Stimulated activated CD8-positive, alpha-beta memory T cell treated with anti-CD3 and anti-CD28 coated beads, Interleukin-12 subunit alpha, Interleukin-12 subunit beta, amount 100 ng/mL, for 24 hours (primary cell): ENCODE data around the gene TIAM2.

ENCODE experiments used
- DNase-seq: peaks from one replicate; pipeline ENCODE4 v3.0.0-alpha.2; 2020; ENCODE audit errors: extremely low read depth

TIAM2 gene

GRCh38 chr6:155128977-155129376, 133.9 kb downstream of the TIAM2 start:
- no peak for DNase-seq

DNA sequence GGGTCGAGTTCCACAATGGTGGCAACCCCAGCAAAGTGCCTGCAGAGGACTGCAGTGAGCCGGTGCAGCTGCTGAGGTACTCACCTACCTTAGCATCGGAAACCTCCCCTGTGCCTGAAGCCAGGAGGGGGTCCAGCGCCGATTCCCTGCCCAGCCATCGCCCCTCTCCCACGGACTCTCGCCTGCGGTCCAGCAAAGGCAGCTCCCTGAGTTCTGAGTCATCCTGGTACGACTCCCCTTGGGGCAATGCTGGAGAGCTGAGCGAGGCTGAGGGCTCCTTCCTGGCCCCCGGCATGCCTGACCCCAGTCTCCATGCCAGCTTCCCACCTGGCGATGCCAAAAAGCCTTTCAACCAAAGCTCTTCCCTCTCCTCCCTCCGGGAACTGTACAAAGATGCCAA, 134.6 kb downstream of the TIAM2 start:
- no peak for DNase-seq

DNA sequence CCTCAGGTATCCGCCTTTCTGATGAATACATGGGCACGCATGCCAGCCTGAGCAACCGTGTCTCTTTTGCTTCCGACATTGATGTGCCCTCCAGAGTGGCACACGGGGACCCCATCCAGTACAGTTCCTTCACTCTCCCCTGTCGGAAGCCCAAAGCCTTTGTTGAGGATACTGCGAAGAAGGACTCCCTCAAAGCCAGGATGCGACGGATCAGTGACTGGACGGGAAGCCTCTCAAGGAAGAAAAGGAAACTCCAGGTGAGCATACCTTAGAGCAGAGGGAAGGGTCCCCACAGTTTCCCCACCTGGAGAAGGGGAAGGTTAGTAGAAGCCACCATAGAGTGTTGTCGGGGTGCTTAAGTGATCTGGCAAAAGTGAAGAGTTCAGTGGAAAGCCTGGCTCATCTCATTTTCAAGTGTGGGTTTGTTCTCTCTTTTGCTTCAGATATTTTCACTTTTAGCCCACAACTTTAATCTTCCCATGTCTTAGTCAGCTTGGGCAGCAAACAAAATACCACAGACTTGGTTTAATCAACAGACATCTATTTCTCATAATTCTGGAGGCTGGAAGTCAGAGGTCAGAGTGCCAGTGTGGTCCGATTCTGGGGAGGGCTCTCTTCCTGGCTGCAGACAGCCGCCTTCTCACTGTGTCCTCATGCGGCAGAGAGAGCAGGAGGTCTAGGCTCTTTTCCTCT, 135.2 kb downstream of the TIAM2 start:
- no peak for DNase-seq

DNA sequence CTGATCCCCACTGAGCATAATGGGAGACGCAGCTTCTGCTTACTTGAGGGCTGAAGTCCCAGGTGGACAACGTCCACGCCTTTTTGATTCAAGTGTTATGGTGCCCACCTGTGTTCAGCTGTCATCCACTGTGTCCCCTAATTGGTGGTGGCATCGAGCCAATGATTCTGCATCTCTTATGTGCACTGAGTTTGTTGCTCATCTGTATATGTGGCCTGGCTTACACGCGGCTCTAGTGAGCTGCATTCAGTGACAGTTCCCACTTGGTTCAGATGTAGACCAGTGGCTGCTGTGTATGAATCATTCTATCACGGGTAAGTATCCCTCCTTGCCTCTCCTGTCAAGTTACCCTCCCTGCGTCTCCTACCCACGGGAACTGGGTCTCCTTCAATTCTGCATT, 137.5 kb downstream of the TIAM2 start:
- no peak for DNase-seq

DNA sequence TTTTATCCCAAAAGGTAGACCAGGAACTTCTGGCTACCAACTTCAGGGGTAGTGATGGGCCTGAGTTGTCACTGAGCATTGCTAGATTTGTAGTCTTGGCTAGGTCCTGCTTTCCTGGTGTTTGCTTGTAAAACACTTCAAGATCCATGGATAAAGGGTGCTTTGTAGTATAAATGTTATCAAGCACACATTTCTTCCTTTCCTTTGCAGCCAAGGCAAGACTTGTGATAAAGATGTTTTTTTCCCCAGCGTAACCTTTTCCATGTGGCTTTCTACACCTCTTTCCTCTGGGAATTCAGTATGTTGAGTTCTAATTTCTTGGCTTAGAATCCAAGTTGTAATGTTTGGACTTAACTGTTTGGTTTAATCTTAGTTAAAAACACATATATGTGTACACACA, 145.9 kb downstream of the TIAM2 start:
- no peak for DNase-seq

DNA sequence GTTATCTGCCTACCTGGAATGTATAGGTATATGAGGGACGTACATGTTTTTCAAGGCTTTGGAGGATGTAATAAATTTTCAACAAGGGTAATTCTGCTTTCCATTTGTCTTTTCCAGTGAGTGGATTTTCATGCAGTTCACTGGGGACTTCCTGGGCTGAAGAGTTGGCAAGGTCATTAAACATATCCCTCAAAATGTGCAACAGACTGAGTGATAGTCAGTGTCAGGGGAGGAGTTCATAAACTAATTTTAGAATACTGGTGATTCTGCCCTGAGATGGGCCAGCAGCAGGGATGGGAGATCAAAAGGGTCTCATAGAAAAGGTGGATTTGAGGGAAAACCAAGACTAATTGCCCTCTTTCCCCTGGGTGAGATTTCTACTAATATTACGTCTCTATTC, 146.4 kb downstream of the TIAM2 start:
- no peak for DNase-seq

DNA sequence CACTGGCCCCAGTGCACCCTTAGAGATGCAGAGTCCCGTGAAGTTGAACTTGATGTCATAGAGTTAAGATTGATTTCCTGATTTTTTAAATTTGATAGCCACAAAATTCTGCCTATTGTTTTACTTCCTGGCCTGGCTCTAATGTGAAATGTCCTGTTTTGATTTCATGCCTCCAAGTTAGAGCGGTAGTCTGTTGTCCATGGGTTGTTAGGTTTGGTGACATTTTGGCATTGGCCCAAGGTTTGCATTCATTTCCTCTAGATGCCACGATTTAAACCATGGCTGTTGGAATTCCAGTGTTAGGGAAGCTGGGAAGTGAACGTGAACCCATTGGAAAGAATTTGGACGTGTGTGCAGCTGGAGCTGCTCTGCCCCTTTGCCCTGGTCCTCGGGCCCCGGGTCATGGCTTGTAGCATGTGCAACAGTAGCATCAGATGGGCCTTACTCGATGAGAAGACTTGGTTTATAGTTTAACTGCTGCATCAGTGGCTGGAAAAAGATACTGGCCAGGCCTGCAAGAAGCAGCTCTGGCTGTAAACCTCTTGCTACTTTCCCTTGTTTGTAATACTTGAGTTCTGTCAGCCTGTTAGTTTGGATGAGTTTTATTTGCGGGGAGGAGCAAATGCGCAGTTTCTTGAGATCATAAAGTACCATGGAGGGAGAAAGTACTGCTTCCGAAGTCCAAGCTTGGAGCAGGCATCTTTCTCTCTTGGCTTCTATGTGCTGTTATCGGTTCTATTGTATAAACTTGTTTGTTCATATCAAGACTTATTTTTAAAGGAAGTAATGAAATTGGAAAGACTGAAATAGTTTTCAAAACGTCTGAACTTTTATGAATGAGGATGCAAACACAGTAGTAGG, 147.3 kb downstream of the TIAM2 start:
- no peak for DNase-seq

- DNase-seq = no peak
Observed at GRCh38 chr6:155143029-155143577, 148.0 kb downstream of the TIAM2 start.

DNA sequence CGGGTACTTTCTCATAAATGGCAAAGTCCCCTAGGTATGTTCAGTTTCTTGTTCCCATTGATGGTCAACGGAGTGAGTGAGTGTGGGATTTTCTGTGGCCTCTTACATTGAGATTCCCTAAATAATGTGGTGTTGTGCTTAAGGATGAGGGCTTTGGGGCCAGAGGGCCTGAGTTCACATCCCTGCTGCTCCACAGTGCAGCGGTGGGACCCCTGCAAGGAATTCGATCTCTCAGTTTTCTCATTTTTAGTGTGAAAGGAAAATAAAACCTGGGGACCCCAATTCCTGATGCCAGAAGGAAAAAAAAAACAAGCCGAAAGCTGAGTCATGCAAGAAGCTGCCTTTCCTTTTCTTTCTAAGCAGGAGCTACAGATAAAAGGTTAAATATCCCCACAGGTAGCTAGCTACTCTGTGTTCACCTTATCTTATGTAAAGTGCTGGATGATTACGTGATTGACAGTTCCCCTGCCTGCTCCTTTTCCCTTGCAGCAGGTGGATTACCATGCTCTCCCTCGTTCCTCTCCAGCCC, 148.5 kb downstream of the TIAM2 start:
- DNase-seq = no peak

DNA sequence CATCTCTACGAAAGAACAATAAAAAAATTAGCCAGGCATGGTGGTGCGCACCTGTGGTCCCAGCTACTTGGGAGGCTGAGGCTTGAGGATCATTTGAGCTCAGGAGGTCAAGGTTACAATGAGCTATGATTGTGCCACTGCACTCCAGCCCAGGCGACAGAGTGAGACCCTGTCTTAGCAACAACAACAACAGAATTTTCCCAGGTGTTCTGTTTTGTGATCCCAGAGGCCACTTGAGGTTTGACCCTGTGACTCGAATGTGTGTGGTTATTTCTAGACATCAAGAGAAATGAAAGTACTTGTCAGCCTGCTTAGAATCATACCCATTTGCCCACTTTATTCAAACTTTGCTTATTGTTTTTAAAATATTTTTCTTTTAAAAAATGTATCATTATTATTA, 151.1 kb downstream of the TIAM2 start:
- DNase-seq = no peak

DNA sequence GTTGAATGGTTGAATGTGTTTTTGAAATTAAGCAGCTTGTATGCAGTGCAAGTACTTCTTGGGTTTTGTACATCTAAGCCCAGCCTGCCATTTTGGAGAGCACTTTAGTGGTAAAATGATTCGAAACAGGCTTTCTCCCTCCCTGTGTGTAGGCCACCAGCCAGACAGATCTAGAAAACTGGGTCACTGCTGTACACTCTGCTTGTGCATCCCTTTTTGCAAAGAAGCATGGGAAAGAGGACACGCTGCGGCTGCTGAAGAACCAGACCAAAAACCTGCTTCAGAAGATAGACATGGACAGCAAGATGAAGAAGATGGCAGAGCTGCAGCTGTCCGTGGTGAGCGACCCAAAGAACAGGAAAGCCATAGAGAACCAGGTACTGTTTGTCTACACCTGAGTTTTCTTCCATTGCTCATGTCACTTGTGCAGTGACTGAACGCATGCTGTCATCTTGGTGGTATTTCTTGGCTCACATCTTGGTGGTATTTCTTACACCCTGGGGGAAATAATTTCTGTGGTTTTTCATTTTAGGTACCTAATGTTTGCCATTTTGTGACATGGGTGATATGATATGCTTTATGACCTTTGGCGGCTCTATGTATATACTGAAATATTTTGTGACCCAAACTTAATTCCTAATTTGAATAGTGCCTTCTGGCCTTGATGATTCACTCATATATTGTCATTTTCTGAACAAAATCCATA, 153.0 kb downstream of the TIAM2 start:
- no peak for DNase-seq

GRCh38 chr6:155150967-155151671, 156.0 kb downstream of the TIAM2 start:
- DNase-seq = no peak

DNA sequence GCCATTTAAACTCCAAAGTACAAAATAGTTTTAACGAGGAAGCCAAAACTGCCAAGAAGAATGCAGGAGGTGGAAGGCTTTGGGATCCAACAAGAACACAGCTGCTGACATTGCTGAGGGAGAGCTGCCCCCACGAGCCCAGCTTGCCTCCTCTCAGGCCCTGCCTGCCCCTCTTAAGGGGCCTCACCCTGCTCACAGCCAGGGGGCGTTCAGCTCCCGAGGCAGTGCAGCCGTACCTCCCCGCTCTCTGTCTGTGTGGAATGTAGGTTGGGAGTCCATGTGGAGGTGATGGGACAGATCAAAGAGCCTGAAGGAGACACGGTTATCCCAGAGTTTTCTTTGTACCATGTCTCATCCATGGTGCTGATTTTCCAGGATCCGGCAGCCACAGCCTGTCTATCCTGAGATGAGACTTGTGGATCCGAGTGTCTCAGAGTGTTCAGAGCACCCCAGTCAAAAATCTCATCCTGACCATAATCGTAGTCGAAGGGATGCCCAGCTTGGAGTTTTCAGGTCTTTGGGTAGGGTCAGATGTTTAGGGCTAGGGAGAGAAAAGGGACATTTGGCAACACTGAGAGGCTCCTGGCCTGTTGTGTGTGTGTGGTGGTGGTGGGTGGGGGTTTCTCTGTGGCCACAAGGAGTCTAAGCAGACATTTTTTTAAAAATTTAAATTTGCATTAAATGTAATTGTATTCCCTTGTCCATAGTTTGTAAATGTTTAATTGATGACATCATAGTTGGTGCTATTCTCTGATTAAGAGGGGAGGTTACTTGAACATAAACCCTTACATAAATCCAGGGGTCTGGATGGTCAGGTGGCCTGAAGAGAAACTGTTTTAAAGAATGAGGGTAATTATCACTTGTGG, 157.3 kb downstream of the TIAM2 start:
- DNase-seq = no peak

- DNase-seq = no peak
Observed at GRCh38 chr6:155154158-155154830, 159.2 kb downstream of the TIAM2 start.

DNA sequence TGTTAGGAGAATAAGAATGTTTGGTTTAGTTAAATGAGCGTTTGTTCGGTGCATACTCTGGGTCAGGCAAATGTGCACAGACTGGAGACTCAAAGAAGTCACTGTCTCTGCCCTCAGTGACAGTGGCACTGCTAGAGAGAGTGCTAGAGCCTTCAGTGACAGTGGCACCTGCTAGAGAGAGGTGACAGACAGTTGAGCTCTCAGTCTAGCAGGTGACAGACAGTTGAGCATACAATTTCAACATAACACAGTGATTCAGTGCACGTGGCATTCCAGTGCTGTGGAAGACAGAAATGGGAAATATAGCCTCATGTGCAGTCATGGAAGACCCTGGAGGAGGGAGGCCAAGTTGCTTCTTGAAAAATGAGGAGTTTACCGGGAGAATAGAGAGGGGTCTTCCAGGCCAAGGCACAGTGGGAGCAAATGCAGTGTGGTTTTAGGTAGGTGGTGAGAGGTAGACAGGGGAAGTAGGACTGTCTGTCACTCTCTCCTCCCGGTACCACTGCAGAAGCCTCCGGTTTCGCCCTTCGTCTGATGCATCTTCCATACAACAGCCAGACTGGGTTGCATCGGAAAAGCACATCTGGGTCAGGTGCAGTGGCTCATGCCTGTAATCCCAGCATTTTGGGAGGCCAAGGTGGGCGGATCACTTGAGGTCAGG, 160.8 kb downstream of the TIAM2 start:
- no peak for DNase-seq

DNA sequence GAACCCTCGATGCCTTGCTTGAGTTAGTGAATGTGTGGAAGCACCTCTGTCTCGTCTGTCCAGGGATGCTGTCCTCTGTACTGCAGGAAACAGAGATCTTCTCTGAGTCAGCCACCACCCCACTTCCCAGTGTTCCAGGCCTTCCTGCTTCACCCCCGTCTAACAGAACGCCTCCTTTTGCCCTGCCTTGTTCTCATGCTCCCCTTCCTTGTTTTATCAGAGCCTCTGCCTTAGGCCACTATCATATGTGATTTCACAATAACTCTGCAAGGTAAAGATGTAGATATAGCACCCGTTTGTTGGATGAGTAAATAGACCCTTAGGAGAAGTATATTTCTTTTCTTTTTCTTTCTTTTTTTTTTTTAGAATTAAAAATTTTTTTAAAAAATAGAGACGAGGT, 162.0 kb downstream of the TIAM2 start:
- DNase-seq = no peak

- no peak for DNase-seq
Observed at GRCh38 chr6:155158030-155158843, 163.1 kb downstream of the TIAM2 start.

- no peak for DNase-seq
Observed at GRCh38 chr6:155162682-155163081, 167.6 kb downstream of the TIAM2 start.

GRCh38 chr6:155163601-155164000, 168.5 kb downstream of the TIAM2 start:
- DNase-seq = no peak
